ENCODE results near the gene INSYN2A.

DNA sequence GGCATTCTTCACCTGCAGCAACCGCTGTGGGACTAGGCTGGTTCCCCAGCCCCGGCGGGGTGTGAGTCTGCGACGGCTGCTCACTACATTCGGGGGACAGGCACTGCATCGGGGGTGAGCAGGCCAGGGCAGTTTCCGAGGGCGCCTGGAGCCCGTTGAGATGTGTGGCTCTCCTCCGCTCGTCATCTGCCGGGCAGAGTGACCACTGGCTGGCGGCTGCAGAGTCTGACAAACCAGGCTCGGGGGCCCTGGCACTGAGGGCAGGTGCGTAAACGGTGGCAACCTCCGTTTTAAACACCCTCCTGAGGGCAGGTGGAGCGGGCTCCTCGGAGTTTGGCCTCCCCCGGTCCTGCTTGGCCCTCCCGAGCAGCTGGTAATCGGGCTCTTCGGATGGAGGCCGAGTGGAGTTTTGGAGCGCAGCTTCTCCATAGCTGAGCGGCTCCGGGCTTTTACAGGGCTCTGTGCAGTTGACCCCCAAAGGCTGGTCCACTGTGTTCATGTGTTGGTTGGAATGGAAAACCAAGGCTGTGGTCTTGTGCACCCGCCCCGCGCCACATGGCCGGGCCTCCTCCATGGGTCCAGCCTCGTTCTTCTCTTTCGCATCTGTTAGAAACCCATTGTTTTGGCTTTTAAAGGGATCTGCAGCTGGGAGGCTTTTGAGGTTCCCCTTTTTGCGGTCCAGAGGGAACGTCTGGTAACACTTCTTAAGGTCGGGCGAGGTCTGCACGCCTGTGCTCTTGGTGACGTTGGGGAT is 20.9 kb downstream of the INSYN2A start:
- TF ChIP-seq, protein P1, sequence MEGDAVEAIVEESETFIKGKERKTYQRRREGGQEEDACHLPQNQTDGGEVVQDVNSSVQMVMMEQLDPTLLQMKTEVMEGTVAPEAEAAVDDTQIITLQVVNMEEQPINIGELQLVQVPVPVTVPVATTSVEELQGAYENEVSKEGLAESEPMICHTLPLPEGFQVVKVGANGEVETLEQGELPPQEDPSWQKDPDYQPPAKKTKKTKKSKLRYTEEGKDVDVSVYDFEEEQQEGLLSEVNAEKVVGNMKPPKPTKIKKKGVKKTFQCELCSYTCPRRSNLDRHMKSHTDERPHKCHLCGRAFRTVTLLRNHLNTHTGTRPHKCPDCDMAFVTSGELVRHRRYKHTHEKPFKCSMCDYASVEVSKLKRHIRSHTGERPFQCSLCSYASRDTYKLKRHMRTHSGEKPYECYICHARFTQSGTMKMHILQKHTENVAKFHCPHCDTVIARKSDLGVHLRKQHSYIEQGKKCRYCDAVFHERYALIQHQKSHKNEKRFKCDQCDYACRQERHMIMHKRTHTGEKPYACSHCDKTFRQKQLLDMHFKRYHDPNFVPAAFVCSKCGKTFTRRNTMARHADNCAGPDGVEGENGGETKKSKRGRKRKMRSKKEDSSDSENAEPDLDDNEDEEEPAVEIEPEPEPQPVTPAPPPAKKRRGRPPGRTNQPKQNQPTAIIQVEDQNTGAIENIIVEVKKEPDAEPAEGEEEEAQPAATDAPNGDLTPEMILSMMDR (conservative IDR thresholded peaks at IDR 0.05) = no peak
- TF ChIP-seq ZFX (IDR thresholded peaks at IDR 0.05) = no peak

Data from C4-2B (cell line).